Right atrium auricular region (tissue), 2 donors: ENCODE data around the gene KCNN4. TPM values are rescaled to one million over a fixed set of nuclear protein-coding genes. Genes with fewer than 3 reads are reported as not detected.
"Not testable (repeated sequence)": the region's sequence is repeated elsewhere in the genome, so short reads cannot be mapped to it uniquely, and the experiment has no call there.

Experiments
- DNase-seq: peaks from one replicate; pipeline ENCODE4 v3.0.0-alpha.2; 2019; ENCODE audit warnings: low spot score
- H3K27ac ChIP-seq, 2 donors: fragments of 200-600 bp; sonication (generic); 1 replicate in 1 of 2; 2 replicates in 1 of 2; pipeline ENCODE4 v1.5.1; 2016 to 2019
- H3K27me3 ChIP-seq, 2 donors: fragments of 200-600 bp; sonication (generic); one replicate each; pipeline versions ENCODE4 v1.5.1 to v1.6.0; 2017 to 2019
- H3K36me3 ChIP-seq: fragments of 200-600 bp; sonication (generic); one replicate; pipeline ENCODE4 v1.5.1; 2016
- H3K4me1 ChIP-seq, 2 donors: fragments of 200-600 bp; sonication (generic); one replicate each; pipeline versions ENCODE4 v1.5.1 to v1.6.0; 2017 to 2019
- H3K4me3 ChIP-seq, 2 donors: fragments of 200-600 bp; sonication (generic); 1 replicate in 1 of 2; 2 replicates in 1 of 2; pipeline ENCODE4 v1.5.1; 2017 to 2019; ENCODE audit warnings: mild to moderate bottlenecking in 1 of 2, moderate library complexity in 1 of 2
- H3K9me3 ChIP-seq, 2 donors: fragments of 200-600 bp; sonication (generic); one replicate each; pipeline ENCODE4 v1.5.1; 2019
- CTCF ChIP-seq, 2 donors: fragments of 200-600 bp; sonication (generic); IDR thresholded peaks; one replicate each; pipeline ENCODE4 v1.5.1; 2019; ENCODE audit warnings: antibody characterized with exemption in 2 of 2
- total RNA-seq, 2 donors: library from RNA; depleted of rRNA; stranded (reverse); fragments of >200 nt; gene quantifications; one replicate each; pipeline ENCODE4 v1.1.0, GENCODE V29; 2016

Gene KCNN4
- total RNA-seq, 2 donors from 2014 or later, result 1.3 to 2.0 TPM

DNA sequence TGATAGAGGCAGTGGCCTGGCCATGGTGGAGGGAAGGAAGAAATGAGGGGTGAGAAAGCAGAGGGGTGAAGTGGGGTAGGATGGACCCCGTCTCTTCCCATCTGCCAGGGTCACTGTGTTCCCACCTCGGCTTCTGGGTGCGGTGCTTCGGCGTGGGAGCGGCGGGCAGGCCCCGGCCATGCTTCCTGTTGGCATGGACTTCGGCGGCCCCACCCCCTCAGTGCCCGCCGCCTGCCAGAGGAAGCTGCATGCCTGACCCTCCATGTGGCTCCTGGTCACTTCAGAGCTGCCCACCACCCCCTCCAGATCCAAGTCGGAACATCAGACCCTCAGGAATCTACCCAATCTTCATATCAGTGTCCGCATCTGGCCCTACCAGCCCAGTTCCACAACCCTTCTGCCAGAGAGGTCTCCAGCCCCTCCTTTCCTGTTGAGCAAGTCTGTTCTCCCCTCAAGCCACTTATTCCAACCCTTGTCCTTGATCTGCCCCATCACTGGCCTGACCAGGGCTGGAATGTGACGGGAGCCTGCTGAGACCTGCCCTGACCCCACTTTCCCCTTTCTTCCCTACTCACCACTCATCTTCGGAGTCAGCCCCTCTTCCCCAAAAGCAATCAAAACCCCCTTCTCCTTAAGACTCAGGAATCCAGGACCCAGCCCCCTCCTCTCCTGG, 1.5 kb downstream of the KCNN4 start:
- peaks cover 0 to 11% of the 10 kb centered on the region in 2 donors for H3K4me1 ChIP-seq
- TF ChIP-seq CTCF (IDR thresholded peaks at IDR 0.05), result no peak
- H3K27ac ChIP-seq, result peak overlapping the region in 1 of 2 donors; percentile 11
- no peak for DNase-seq
- no peak overlapping the region for H3K4me3 ChIP-seq
- H3K9me3 ChIP-seq, result no peaks in the 10 kb centered on the region
- H3K36me3 ChIP-seq, result no peaks in the 10 kb centered on the region
- H3K27me3 ChIP-seq, result no peaks in the 10 kb centered on the region

DNA sequence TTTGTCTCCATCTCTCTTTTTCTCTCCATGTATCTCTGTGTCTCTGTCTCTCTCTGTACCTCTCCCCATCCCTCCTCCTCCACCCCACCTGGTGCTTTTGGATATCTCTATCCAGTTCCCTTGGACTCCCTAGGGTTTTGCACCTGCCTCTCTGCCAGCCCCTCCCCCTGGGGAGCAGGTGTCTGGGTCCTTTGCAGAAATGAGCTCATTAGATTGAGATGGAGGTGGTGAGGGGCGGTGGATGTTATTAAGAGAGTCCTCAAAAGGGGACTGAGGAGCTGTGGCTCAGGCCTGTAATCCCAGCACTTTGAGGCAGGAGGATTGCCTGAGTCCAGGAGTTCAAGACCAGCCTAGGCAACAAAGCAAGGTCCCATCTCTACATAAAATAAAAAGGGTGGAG, 2.1 kb downstream of the KCNN4 start:
- TF ChIP-seq CTCF (IDR thresholded peaks at IDR 0.05), result no peak
- Histone ChIP-seq H3K36me3 (no peaks in the 10 kb centered on the region), H3K4me3 (no peak overlapping the region), H3K27ac (no peak overlapping the region), H3K4me1 (peaks cover 0 to 17% of the 10 kb centered on the region in 2 donors), H3K27me3 (no peaks in the 10 kb centered on the region), H3K9me3 (no peaks in the 10 kb centered on the region)
- DNase-seq, result no peak

GRCh38 chr19:43777163-43777695, 3.5 kb downstream of the KCNN4 start:
- Histone ChIP-seq H3K27ac (no peak overlapping the region), H3K4me1 (peaks cover 0 to 17% of the 10 kb centered on the region in 2 donors), H3K9me3 (no peaks in the 10 kb centered on the region), H3K27me3 (no peaks in the 10 kb centered on the region), H3K36me3 (no peaks in the 10 kb centered on the region), H3K4me3 (no peak overlapping the region)
- DNase-seq, result no peak
- TF ChIP-seq CTCF (IDR thresholded peaks at IDR 0.05), result no peak

- H3K4me3 ChIP-seq, result no peak overlapping the region
- no peaks in the 10 kb centered on the region for H3K36me3 ChIP-seq
- H3K27me3 ChIP-seq, result no peaks in the 10 kb centered on the region
- no peak overlapping the region for H3K27ac ChIP-seq
- H3K4me1 ChIP-seq, result peaks cover 0 to 17% of the 10 kb centered on the region in 2 donors
- TF ChIP-seq CTCF (IDR thresholded peaks at IDR 0.05), result no peak
- H3K9me3 ChIP-seq, result no peaks in the 10 kb centered on the region
- no peak for DNase-seq
Observed at GRCh38 chr19:43776286-43776685, 4.5 kb downstream of the KCNN4 start.

DNA sequence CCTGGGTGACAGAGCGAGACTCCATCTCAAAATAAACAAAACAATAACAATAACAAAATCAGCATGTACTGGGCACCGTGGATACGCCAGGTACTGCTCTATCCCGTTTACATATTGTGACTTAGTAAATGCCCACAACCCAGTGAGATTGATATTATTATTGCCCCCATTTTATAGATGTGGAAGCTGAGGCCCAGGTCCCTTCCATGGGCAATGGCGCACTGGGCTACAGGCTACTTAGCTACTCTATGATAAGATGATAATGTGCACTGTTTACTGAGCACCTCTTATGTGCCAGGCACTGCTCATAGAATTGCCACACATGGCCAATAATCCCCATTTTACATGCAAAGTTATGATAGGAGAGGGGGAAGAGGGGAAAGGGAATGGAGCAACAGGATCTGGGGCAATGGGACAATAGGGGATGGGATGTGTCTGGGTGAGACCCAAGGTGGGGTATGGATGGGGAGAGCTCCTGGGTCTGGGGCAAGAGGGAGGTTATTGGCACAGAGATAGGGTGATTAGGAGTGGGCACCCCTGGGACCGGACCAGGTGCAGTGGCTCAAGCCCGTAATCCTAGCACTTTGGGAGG, 5.4 kb downstream of the KCNN4 start:
- peaks cover 0 to 17% of the 10 kb centered on the region in 2 donors for H3K4me1 ChIP-seq
- H3K4me3 ChIP-seq, result no peak overlapping the region
- no peak for DNase-seq
- no peaks in the 10 kb centered on the region for H3K9me3 ChIP-seq
- H3K36me3 ChIP-seq, result no peaks in the 10 kb centered on the region
- no peaks in the 10 kb centered on the region for H3K27me3 ChIP-seq
- no peak overlapping the region for H3K27ac ChIP-seq
- TF ChIP-seq CTCF (IDR thresholded peaks at IDR 0.05), result no peak

- not testable (repeated sequence) for H3K36me3 ChIP-seq, DNase-seq, H3K27me3 ChIP-seq, H3K27ac ChIP-seq, H3K9me3 ChIP-seq
- Histone ChIP-seq H3K4me3 (peak overlapping the region in 1 of 2 donors; percentile 39), H3K4me1 (peaks cover 0 to 17% of the 10 kb centered on the region in 2 donors)
Observed at GRCh38 chr19:43774940-43775258, 5.9 kb downstream of the KCNN4 start.
